ENCODE results near the gene TMEM39A. TPM values are rescaled to one million over a fixed set of nuclear protein-coding genes. Genes with fewer than 3 reads are reported as not detected.
A peak's percentile ranks its signal among the peaks of the same experiment; 100 is the strongest.

Gene TMEM39A
- total and polyA plus RNA-seq, 2 donors (not counting 1 experiment from before 2014, with no cell fraction given): 48.0 to 59.0 TPM

- Histone ChIP-seq H3K4me3 (replicated peaks in 1 of 4; ENCODE audit: control extremely low read depth in 1 of 4, insufficient read depth in 1 of 4, low read depth in 3 of 4, low read length in 4 of 4) (peak overlapping the region in 2 of 4 experiments; percentile 14 to 99), H2AFZ (ENCODE audit: low read length) (no peak overlapping the region), H3K36me3 (ENCODE audit: control insufficient read depth, insufficient read depth, low read length) (peaks cover 3% of the 10 kb centered on the region), H3K27ac (ENCODE audit: insufficient read depth, low read length) (no peak overlapping the region), H3K79me2 (ENCODE audit: control insufficient read depth, insufficient read depth, low read length) (peaks cover 17% of the 10 kb centered on the region), H4K20me1 (ENCODE audit: control insufficient read depth, extremely low read depth, insufficient read depth, low read length) (no peaks in the 10 kb centered on the region), H3K27me3 (ENCODE audit: control insufficient read depth, insufficient read depth, low read length) (no peaks in the 10 kb centered on the region), H3K9me3 (ENCODE audit: control insufficient read depth, insufficient read depth, low read depth, low read length) (no peaks in the 10 kb centered on the region), H3K4me2 (ENCODE audit: extremely low read depth, insufficient read depth, low read length) (peak overlapping the region; percentile 48), H3K4me1 (ENCODE audit: control insufficient read depth, extremely low read depth, insufficient read depth, low read length) (peaks cover 3% of the 10 kb centered on the region), H3K9ac (ENCODE audit: insufficient read depth, low read length) (no peak overlapping the region)
- DNase-seq (ENCODE audit: low read depth in 2 of 2): peak in 1 of 2 donors; percentile 31
- TF ChIP-seq, protein P1, sequence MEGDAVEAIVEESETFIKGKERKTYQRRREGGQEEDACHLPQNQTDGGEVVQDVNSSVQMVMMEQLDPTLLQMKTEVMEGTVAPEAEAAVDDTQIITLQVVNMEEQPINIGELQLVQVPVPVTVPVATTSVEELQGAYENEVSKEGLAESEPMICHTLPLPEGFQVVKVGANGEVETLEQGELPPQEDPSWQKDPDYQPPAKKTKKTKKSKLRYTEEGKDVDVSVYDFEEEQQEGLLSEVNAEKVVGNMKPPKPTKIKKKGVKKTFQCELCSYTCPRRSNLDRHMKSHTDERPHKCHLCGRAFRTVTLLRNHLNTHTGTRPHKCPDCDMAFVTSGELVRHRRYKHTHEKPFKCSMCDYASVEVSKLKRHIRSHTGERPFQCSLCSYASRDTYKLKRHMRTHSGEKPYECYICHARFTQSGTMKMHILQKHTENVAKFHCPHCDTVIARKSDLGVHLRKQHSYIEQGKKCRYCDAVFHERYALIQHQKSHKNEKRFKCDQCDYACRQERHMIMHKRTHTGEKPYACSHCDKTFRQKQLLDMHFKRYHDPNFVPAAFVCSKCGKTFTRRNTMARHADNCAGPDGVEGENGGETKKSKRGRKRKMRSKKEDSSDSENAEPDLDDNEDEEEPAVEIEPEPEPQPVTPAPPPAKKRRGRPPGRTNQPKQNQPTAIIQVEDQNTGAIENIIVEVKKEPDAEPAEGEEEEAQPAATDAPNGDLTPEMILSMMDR (conservative IDR thresholded peaks at IDR 0.05 in 1 of 2, IDR thresholded peaks at IDR 0.05 in 1 of 2; ENCODE audit: low read depth in 1 of 2, low read length in 2 of 2): no peak
- no peak for TF ChIP-seq EZH2 (IDR thresholded peaks at IDR 0.05; ENCODE audit: low read length, missing control alignments)
Observed at GRCh38 chr3:119500901-119501300, 37.5 kb upstream of the TMEM39A start.

DNA sequence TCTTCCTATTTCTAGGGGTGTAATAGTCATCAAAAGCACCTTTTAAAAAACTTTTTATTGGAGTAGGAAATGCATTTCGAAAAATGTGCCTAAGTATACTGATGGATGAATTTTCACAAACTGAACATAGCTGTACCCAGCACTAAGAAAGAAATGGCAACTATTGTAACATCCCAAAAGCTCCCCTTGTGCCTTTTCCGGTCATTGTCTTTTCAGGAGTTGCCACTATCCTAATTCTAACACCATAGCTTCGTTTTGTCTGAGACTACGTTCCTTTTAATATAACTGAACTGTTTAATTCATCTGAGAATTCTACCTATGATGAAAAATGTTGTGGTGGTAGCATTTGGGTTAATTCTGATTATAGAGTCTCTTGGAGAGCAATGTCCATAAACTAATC lies 36.9 kb upstream of the TMEM39A start:
- Histone ChIP-seq H3K4me2 (ENCODE audit: extremely low read depth, insufficient read depth, low read length) (peak overlapping the region; percentile 58), H3K9ac (ENCODE audit: insufficient read depth, low read length) (no peak overlapping the region), H3K27me3 (ENCODE audit: control insufficient read depth, insufficient read depth, low read length) (no peaks in the 10 kb centered on the region), H4K20me1 (ENCODE audit: control insufficient read depth, extremely low read depth, insufficient read depth, low read length) (no peaks in the 10 kb centered on the region), H3K4me1 (ENCODE audit: control insufficient read depth, extremely low read depth, insufficient read depth, low read length) (peaks cover 3% of the 10 kb centered on the region), H3K79me2 (ENCODE audit: control insufficient read depth, insufficient read depth, low read length) (peaks cover 17% of the 10 kb centered on the region), H3K4me3 (replicated peaks in 1 of 4; ENCODE audit: control extremely low read depth in 1 of 4, insufficient read depth in 1 of 4, low read depth in 3 of 4, low read length in 4 of 4) (peak overlapping the region in 3 of 4 experiments; percentile 6 to 99 (median 14)), H2AFZ (ENCODE audit: low read length) (no peak overlapping the region), H3K27ac (ENCODE audit: insufficient read depth, low read length) (no peak overlapping the region), H3K36me3 (ENCODE audit: control insufficient read depth, insufficient read depth, low read length) (peaks cover 3% of the 10 kb centered on the region), H3K9me3 (ENCODE audit: control insufficient read depth, insufficient read depth, low read depth, low read length) (no peaks in the 10 kb centered on the region)
- no peak for DNase-seq (ENCODE audit: low read depth in 2 of 2)
- TF ChIP-seq EZH2 (IDR thresholded peaks at IDR 0.05; ENCODE audit: low read length, missing control alignments): no peak
- TF ChIP-seq, protein P1 (conservative IDR thresholded peaks at IDR 0.05 in 1 of 2, IDR thresholded peaks at IDR 0.05 in 1 of 2; ENCODE audit: low read depth in 1 of 2, low read length in 2 of 2): no peak

DNA sequence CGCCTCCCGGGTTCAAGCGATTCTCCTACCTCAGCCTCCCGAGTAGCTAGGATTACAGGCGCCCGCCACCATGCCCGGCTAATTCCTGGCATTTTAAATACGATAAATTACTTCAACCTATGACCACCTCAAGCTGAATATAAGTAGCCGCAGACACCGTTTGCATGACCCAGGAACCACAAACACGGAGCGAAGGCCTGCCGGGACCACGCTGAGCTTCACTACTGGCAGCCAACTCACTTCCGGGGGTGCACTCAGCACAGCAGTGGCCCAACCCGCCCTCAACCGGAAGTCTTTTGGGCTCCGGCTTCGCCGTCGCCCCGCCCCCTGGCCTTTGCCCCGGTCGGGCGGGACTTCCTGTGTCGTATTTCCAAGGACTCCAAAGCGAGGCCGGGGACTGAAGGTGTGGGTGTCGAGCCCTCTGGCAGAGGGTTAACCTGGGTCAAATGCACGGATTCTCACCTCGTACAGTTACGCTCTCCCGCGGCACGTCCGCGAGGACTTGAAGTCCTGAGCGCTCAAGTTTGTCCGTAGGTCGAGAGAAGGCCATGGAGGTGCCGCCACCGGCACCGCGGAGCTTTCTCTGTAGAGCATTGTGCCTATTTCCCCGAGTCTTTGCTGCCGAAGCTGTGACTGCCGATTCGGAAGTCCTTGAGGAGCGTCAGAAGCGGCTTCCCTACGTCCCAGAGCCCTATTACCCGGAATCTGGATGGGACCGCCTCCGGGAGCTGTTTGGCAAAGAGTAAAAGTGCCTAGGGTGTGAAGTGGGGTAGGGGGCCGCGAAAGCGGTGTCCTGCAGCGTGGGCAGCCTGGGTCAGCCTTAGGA lies 35.0 kb upstream of the TMEM39A start, which contains the start of gene TIMMDC1:
Gene TIMMDC1 (plus strand): TSS at position 362 of the 826 bp plus-strand sequence. CDS start 187 bp downstream, at position 549.
- H3K36me3 ChIP-seq (ENCODE audit: control insufficient read depth, insufficient read depth, low read length): no peaks in the 10 kb centered on the region
- H4K20me1 ChIP-seq (ENCODE audit: control insufficient read depth, extremely low read depth, insufficient read depth, low read length): no peaks in the 10 kb centered on the region
- H3K27me3 ChIP-seq (ENCODE audit: control insufficient read depth, insufficient read depth, low read length): no peaks in the 10 kb centered on the region
- TF ChIP-seq EZH2 (IDR thresholded peaks at IDR 0.05; ENCODE audit: low read length, missing control alignments): no peak
- TF ChIP-seq, protein P1 (conservative IDR thresholded peaks at IDR 0.05 in 1 of 2, IDR thresholded peaks at IDR 0.05 in 1 of 2; ENCODE audit: low read depth in 1 of 2, low read length in 2 of 2): no peak
- peak within 1 kb of the TSS; percentile 44 for H2AFZ ChIP-seq (ENCODE audit: low read length)
- H3K4me1 ChIP-seq (ENCODE audit: control insufficient read depth, extremely low read depth, insufficient read depth, low read length): peaks cover 3% of the 10 kb centered on the region
- peak within 1 kb of the TSS; percentile 83 for H3K27ac ChIP-seq (ENCODE audit: insufficient read depth, low read length)
- H3K9me3 ChIP-seq (ENCODE audit: control insufficient read depth, insufficient read depth, low read depth, low read length): no peaks in the 10 kb centered on the region
- H3K4me2 ChIP-seq (ENCODE audit: extremely low read depth, insufficient read depth, low read length): peak within 1 kb of the TSS; percentile 81
- H3K4me3 ChIP-seq (replicated peaks in 1 of 4; ENCODE audit: control extremely low read depth in 1 of 4, insufficient read depth in 1 of 4, low read depth in 3 of 4, low read length in 4 of 4): peak within 1 kb of the TSS; percentile 54 to 99 (median 77)
- peak within 1 kb of the TSS; percentile 60 for H3K9ac ChIP-seq (ENCODE audit: insufficient read depth, low read length)
- H3K79me2 ChIP-seq (ENCODE audit: control insufficient read depth, insufficient read depth, low read length): peaks cover 17% of the 10 kb centered on the region
- peak; percentile 95 to 97 for DNase-seq (ENCODE audit: low read depth in 2 of 2)
